ENCODE results near the gene TBX15. TPM values are rescaled to one million over a fixed set of nuclear protein-coding genes. Genes with fewer than 3 reads are reported as not detected.

Gene TBX15
- 0.03 to 0.08 TPM (median 0.05 TPM) in 4 of 5 replicates, not detected in the other for total RNA-seq (2022; extraction: Qiagen RNA extraction; ENCODE audit: low read depth)

GRCh38 chr1:118988186-118989005, at the start of gene TBX15:
TSS of gene TBX15 (minus strand) at chr1:118988343. CDS start at chr1:118987795, 548 bp downstream.

Other genes with a start within 250 kb of the TBX15 start
- 5.6 to 6.0 TPM (median 5.7 TPM) in 5 replicates for gene WARS2, start 152.3 kb upstream of the TBX15 start, total RNA-seq (2022; extraction: Qiagen RNA extraction; ENCODE audit: low read depth)